HepG2 (cell line): ENCODE measurements around the gene NXN. TPM values are rescaled to one million over a fixed set of nuclear protein-coding genes. Genes with fewer than 3 reads are reported as not detected.

Source experiments
- ATAC-seq: fragments of 200-7000 bp; cut with Tn5 transposase; 3 replicates; pipeline ENCODE4 v1.9.1; 2020; ENCODE audit warnings: mild to moderate bottlenecking, moderate library complexity
- BruUV-seq: library from RNA; stranded (reverse); fragments of 400-500 nt; replicated peaks from 2 replicates; lab custom pipeline; 2021; lab: Mats Ljungman, UMichigan
- CTCF ChIA-PET: fragments of 300-600 bp; formaldehyde crosslinking; extraction: SDS; loops from one replicate; lab custom pipeline; 2021; ENCODE audit warnings: low total read pairs, inconsistent platforms, low intra/inter-chr PET ratio; lab: Yijun Ruan, JAX
- POLR2A ChIA-PET: fragments of 350-600 bp; sonication (Branson Sonifier 250); formaldehyde crosslinking; loops from one replicate; lab custom pipeline; 2020; ENCODE audit warnings: antibody characterized with exemption, inconsistent platforms; lab: Yijun Ruan, JAX
- DNase-seq: peaks from one replicate; pipeline ENCODE4 v3.0.0-alpha.2; 2015; ENCODE audit warnings: low spot score
- FAIRE-seq: peaks from 3 replicates; lab custom pipeline; 2011; peaks lifted over from hg19 to GRCh38; lab: Jason Lieb, UNC
- H2AFZ ChIP-seq: one replicate; pipeline ENCODE4 v1.6.1; 2011; ENCODE audit warnings: low read length, inconsistent platforms
- H3K27ac ChIP-seq: fragments of 300-600 bp; 3 replicates; pipeline ENCODE4 v1.8.0; 2011; ENCODE audit warnings: mixed run types, mild to moderate bottlenecking, mixed read lengths, low read length, inconsistent platforms; ENCODE audit not compliant: insufficient read depth; ENCODE audit errors: extremely low read length
- H3K27me3 ChIP-seq, 2 experiments: fragments of 200-600 bp in 1 of 2; 2 replicates in 1 of 2; 3 replicates in 1 of 2; pipeline versions ENCODE4 v1.6.0 to v1.8.0; 2011; ENCODE audit warnings: low read length in 2 of 2, mild to moderate bottlenecking in 2 of 2, moderate library complexity in 2 of 2, inconsistent platforms in 1 of 2; ENCODE audit not compliant: insufficient read depth in 2 of 2, control insufficient read depth in 1 of 2
- H3K36me3 ChIP-seq, 2 experiments: fragments of 200-600 bp in 1 of 2; replicated peaks in 1 of 2; 2 replicates in 1 of 2; 3 replicates in 1 of 2; pipeline versions ENCODE4 v1.5.1 to v1.8.0; 2011; ENCODE audit warnings: low read length in 2 of 2, inconsistent platforms in 1 of 2; ENCODE audit not compliant: insufficient read depth in 2 of 2, control insufficient read depth in 1 of 2
- H3K4me1 ChIP-seq: 2 replicates; pipeline ENCODE4 v1.5.1; 2012; ENCODE audit warnings: low read length, inconsistent platforms; ENCODE audit not compliant: insufficient read depth
- H3K4me2 ChIP-seq: 2 replicates; pipeline ENCODE4 v1.6.0; 2011; ENCODE audit warnings: low read depth, low read length, inconsistent platforms
- H3K4me3 ChIP-seq, 3 experiments: fragments of 200-600 bp in 1 of 3; sonication (generic), shearing (Covaris generic) in 1 of 3; replicated peaks in 1 of 3; 2 replicates each; pipeline ENCODE4 v1.5.1; 2011 to 2016; ENCODE audit warnings: low read length in 3 of 3, inconsistent platforms in 2 of 3, low read depth in 2 of 3, mild to moderate bottlenecking in 2 of 3, control low read depth in 1 of 3, mixed read lengths in 1 of 3; ENCODE audit not compliant: insufficient read depth in 1 of 3
- H3K79me2 ChIP-seq: one replicate; pipeline ENCODE4 v1.6.1; 2011; ENCODE audit warnings: low read length, inconsistent platforms; ENCODE audit not compliant: insufficient read depth
- H3K9ac ChIP-seq: 2 replicates; pipeline ENCODE4 v1.6.0; 2011; ENCODE audit warnings: mild to moderate bottlenecking, low read depth, low read length, inconsistent platforms; ENCODE audit not compliant: insufficient read depth
- H3K9me3 ChIP-seq: 2 replicates; pipeline ENCODE4 v1.5.1; 2012; ENCODE audit warnings: mild to moderate bottlenecking, low read length
- H4K20me1 ChIP-seq: 2 replicates; pipeline ENCODE4 v1.6.0; 2011; ENCODE audit warnings: inconsistent platforms, mild to moderate bottlenecking, low read length, moderate library complexity; ENCODE audit not compliant: insufficient read depth
- HMGXB4 ChIP-seq, 2 experiments: sonication (generic) in 1 of 2; formaldehyde crosslinking in 1 of 2; IDR thresholded peaks; 2 replicates each; pipeline versions ENCODE4 v1.4.0 to v1.6.1; 2018 to 2020; ENCODE audit warnings: missing genetic modification reagents in 2 of 2, borderline replicate concordance in 1 of 2, low read depth in 1 of 2, mild to moderate bottlenecking in 1 of 2, missing biosample characterization in 1 of 2
- IRF1 ChIP-seq: sonication (generic); formaldehyde crosslinking; IDR thresholded peaks from 2 replicates; pipeline ENCODE4 v1.4.0; 2020; ENCODE audit warnings: low read depth, mild to moderate bottlenecking, missing genetic modification reagents
- TMF1 ChIP-seq: sonication (generic); formaldehyde crosslinking; IDR thresholded peaks from 2 replicates; pipeline ENCODE4 v1.8.1; 2022; ENCODE audit warnings: low read depth, missing genetic modification reagents
- TSC22D2 ChIP-seq: sonication (generic); formaldehyde crosslinking; IDR thresholded peaks from 2 replicates; pipeline ENCODE4 v1.5.1; 2020; ENCODE audit warnings: missing genetic modification reagents, mild to moderate bottlenecking, borderline replicate concordance
- YEATS2 ChIP-seq: sonication (generic); formaldehyde crosslinking; IDR thresholded peaks from 2 replicates; pipeline ENCODE4 v1.4.0; 2020; ENCODE audit warnings: missing genetic modification reagents, borderline replicate concordance
- ZNF280D ChIP-seq: sonication (generic); formaldehyde crosslinking; IDR thresholded peaks from 2 replicates; pipeline ENCODE4 v1.5.1; 2020; ENCODE audit warnings: mild to moderate bottlenecking, missing genetic modification reagents
- ZNF326 ChIP-seq: sonication (generic); formaldehyde crosslinking; IDR thresholded peaks from 2 replicates; pipeline ENCODE4 v1.4.0; 2020; ENCODE audit warnings: missing genetic modification reagents, borderline replicate concordance
- ZNF850 ChIP-seq: sonication (generic); formaldehyde crosslinking; conservative IDR thresholded peaks from 2 replicates; pipeline ENCODE4 v1.9.0; 2021; ENCODE audit warnings: mild to moderate bottlenecking, missing genetic modification reagents
- ZSCAN21 ChIP-seq: sonication (generic); formaldehyde crosslinking; IDR thresholded peaks from 2 replicates; pipeline ENCODE4 v1.8.0; 2022; ENCODE audit warnings: mild to moderate bottlenecking, missing genetic modification reagents, moderate library complexity, borderline replicate concordance
- WGBS: methylation state at CpG from one replicate; pipeline ENCODE4 v1.1.6; 2017; ENCODE audit warnings: low lambda C conversion rate; 5-methylcytosine and 5-hydroxymethylcytosine counted together
- in situ Hi-C: cut with HindIII; loops from 2 replicates; pipeline ENCODE4 v1.10.0; 2017; ENCODE audit warnings: low pct_unique_long_range_greater_than_20kb; ENCODE audit not compliant: extremely low pct_ligation_motif_present
- intact Hi-C: fragments of 100-400 bp; cut with micrococcal nuclease; formaldehyde crosslinking; loops from one replicate; pipeline ENCODE4 v1.10.0; 2022; ENCODE audit not compliant: unreplicated experiment
- polyA plus RNA-seq, 8 experiments: library from polyadenylated mRNA; depleted of rRNA in 3 of 8; stranded (reverse) in 7 of 8; unstranded in 1 of 8; fragments of >200 nt; fragmentation: Illumina TruSeq in 4 of 8; extraction: Trizol in 4 of 8; gene quantifications; 2 replicates each; pipeline versions ENCODE4 v1.2.1 to v1.2.3, GENCODE V29; 2011 to 2016; ENCODE audit warnings: low read depth in 4 of 8, missing spikeins in 1 of 8, mixed read lengths in 1 of 8; ENCODE audit not compliant: insufficient read depth in 1 of 8
- total RNA-seq, 5 experiments: library from RNA; depleted of rRNA; stranded (reverse); fragments of >200 nt; fragmentation: Illumina TruSeq; extraction: Trizol; gene quantifications; 2 replicates each; pipeline ENCODE4 v1.2.3, GENCODE V29; 2016; ENCODE audit warnings: low read depth in 1 of 5

The NXN gene
- total and polyA plus RNA-seq, 2 of the 13 experiments (the other 11 are each of a cell fraction or from before 2014, with no cell fraction given), result 22.2 to 24.3 TPM

- Histone ChIP-seq H2AFZ (no peak overlapping the region), H3K79me2 (no peaks in the 10 kb centered on the region), H3K9ac (no peak overlapping the region), H3K27me3 (no peaks in the 10 kb centered on the region), H3K36me3 (peaks cover 0 to 7% of the 10 kb centered on the region in 2 experiments; a peak in 2 of 5 replicates), H4K20me1 (no peaks in the 10 kb centered on the region), H3K4me1 (no peaks in the 10 kb centered on the region), H3K4me2 (no peak overlapping the region), H3K27ac (no peak overlapping the region), H3K4me3 (no peak overlapping the region), H3K9me3 (no peaks in the 10 kb centered on the region)
- in situ Hi-C loops, result no loop called here
- CTCF ChIA-PET, result no interaction called here
- no TSS peak for BruUV-seq
- ATAC-seq, result no peak
- POLR2A ChIA-PET, result no interaction called here
- FAIRE-seq, result no peak
- WGBS, result 95% methylated on average over 13 of the region's 13 CpGs
- DNase-seq, result no peak
- intact Hi-C loops, result no loop called here
- TF ChIP-seq YEATS2, result no peak
- no peak for TF ChIP-seq ZNF850
- no peak for TF ChIP-seq ZNF280D (CRISPR knock-in tag)
- TF ChIP-seq ZNF326, result no peak
- TF ChIP-seq HMGXB4 (CRISPR knock-in tag; IDR thresholded peaks at IDR 0.05; ENCODE audit: borderline replicate concordance in 1 of 2, low read depth in 1 of 2), result no peak
- no peak for TF ChIP-seq TSC22D2 (CRISPR knock-in tag)
- TF ChIP-seq TMF1 (CRISPR knock-in tag), result no peak
- no peak for TF ChIP-seq IRF1 (CRISPR knock-in tag)
- no peak for TF ChIP-seq ZSCAN21
Observed at GRCh38 chr17:867896-868489, 111.6 kb downstream of the NXN start.
